ENCODE measurements around the gene NAA20.
"Not testable (repeated sequence)": the region's sequence is repeated elsewhere in the genome, so short reads cannot be mapped to it uniquely, and the experiment has no call there.

Gene NAA20

GRCh38 chr20:19991854-19992253 is 25.3 kb upstream of the NAA20 start:
- DNase-seq (ENCODE audit: low spot score), result no peak

- peak; percentile 64 for DNase-seq (ENCODE audit: low spot score)
These were observed 23.9 kb upstream of the NAA20 start for GRCh38 chr20:19992996-19993908.

GRCh38 chr20:19993958-19994669 is 23.0 kb upstream of the NAA20 start:
- peak; percentile 45 for DNase-seq (ENCODE audit: low spot score)

GRCh38 chr20:19995220-19995863 is 21.8 kb upstream of the NAA20 start:
- DNase-seq (ENCODE audit: low spot score), result peak; percentile 64

- no peak for DNase-seq (ENCODE audit: low spot score)
These were observed 20.9 kb upstream of the NAA20 start for GRCh38 chr20:19996222-19996621.

- no peak for DNase-seq (ENCODE audit: low spot score)
These were observed 20.2 kb upstream of the NAA20 start for GRCh38 chr20:19996917-19997316.

- DNase-seq (ENCODE audit: low spot score), result no peak
These were observed 18.0 kb upstream of the NAA20 start for GRCh38 chr20:19998990-19999705.

- no peak for DNase-seq (ENCODE audit: low spot score)
These were observed 16.8 kb upstream of the NAA20 start for GRCh38 chr20:20000211-20000968.

GRCh38 chr20:20002101-20002998 is 14.8 kb upstream of the NAA20 start:
- DNase-seq (ENCODE audit: low spot score), result no peak

- no peak for DNase-seq (ENCODE audit: low spot score)
These were observed 13.9 kb upstream of the NAA20 start for GRCh38 chr20:20003031-20003954.

- not testable (repeated sequence) for DNase-seq (ENCODE audit: low spot score)
These were observed 13.2 kb upstream of the NAA20 start for GRCh38 chr20:20003955-20004322.

GRCh38 chr20:20005342-20005741 is 11.8 kb upstream of the NAA20 start:
- DNase-seq (ENCODE audit: low spot score), result no peak

- DNase-seq (ENCODE audit: low spot score), result peak; percentile 26
These were observed 7.3 kb upstream of the NAA20 start for GRCh38 chr20:20009784-20010253.

GRCh38 chr20:20010639-20011500 is 6.3 kb upstream of the NAA20 start:
- DNase-seq (ENCODE audit: low spot score), result peak; percentile 36

GRCh38 chr20:20012541-20012940 is 4.6 kb upstream of the NAA20 start:
- no peak for DNase-seq (ENCODE audit: low spot score)

GRCh38 chr20:20014659-20015058 is 2.5 kb upstream of the NAA20 start:
- DNase-seq (ENCODE audit: low spot score), result no peak

- peak; percentile 13 for DNase-seq (ENCODE audit: low spot score)
These were observed 653 bp downstream of the NAA20 start for GRCh38 chr20:20017844-20018185.

- no peak for DNase-seq (ENCODE audit: low spot score)
These were observed 1.2 kb downstream of the NAA20 start for GRCh38 chr20:20018366-20018765.

Measured in AG20443 (cell line).